ENCODE data around the gene TBCK.

Gene TBCK

GRCh38 chr4:106256190-106256589 lies 59.8 kb downstream of the TBCK start:
- TF ChIP-seq, protein P1, sequence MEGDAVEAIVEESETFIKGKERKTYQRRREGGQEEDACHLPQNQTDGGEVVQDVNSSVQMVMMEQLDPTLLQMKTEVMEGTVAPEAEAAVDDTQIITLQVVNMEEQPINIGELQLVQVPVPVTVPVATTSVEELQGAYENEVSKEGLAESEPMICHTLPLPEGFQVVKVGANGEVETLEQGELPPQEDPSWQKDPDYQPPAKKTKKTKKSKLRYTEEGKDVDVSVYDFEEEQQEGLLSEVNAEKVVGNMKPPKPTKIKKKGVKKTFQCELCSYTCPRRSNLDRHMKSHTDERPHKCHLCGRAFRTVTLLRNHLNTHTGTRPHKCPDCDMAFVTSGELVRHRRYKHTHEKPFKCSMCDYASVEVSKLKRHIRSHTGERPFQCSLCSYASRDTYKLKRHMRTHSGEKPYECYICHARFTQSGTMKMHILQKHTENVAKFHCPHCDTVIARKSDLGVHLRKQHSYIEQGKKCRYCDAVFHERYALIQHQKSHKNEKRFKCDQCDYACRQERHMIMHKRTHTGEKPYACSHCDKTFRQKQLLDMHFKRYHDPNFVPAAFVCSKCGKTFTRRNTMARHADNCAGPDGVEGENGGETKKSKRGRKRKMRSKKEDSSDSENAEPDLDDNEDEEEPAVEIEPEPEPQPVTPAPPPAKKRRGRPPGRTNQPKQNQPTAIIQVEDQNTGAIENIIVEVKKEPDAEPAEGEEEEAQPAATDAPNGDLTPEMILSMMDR (IDR thresholded peaks at IDR 0.05; ENCODE audit: low read depth, low read length), result no peak
- DNase-seq (ENCODE audit: extremely low read depth, low read depth), result no peak

GRCh38 chr4:106255195-106255594 lies 60.8 kb downstream of the TBCK start:
- DNase-seq (ENCODE audit: extremely low read depth, low read depth), result no peak
- TF ChIP-seq, protein P1 (IDR thresholded peaks at IDR 0.05; ENCODE audit: low read depth, low read length), result no peak

DNA sequence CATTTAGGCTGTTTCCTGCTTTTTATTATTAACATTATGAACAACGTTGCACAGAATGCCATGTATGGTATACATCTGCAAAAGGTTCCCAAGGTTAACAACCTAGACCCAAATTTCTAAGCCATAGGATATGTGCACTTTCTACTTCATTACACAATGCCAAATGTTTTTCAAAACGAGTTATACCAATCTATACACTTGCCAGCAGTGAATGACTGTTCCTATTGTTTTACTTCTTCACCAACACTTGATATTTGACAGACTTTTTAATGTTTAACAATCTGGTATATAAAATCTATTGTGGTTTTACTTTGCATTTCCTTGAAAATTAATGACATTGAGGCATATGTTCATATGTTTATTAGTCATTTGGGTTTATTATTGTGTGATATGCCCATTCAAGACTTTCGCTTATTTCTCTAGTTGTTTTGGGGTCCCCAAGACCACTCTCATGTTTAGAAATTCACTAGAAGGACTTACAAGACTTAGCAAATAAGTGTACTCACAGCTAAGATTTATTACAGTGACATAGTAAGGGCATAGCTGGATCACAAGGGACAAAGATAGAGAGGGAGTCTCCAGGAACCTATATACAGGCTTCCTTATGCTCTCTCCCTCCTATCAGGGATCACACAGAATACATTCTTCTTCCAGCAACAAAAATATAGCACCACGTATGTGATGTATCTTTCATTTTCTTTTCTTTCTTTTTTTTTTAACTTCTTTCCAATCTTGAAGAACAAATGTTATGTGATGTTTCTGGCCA lies 62.5 kb downstream of the TBCK start:
- TF ChIP-seq, protein P1 (IDR thresholded peaks at IDR 0.05; ENCODE audit: low read depth, low read length), result no peak
- DNase-seq (ENCODE audit: extremely low read depth, low read depth), result no peak

DNA sequence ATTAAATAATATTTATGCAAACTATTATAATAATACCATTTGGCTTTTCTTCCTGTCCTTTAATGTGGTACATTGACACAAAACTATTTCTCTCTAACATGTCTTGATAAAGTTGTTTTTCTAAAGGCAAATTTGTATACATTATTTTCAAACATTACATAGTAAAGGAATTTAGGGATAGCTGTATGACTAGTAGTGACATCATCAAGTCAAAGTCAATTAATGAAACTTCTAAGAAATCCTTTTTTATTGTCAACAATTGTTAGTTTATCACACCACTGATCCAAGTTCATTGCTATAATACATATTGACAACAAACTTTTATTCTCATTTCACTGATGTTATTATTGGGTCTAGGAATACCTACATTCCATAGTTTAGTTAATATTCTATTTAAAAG lies 68.4 kb downstream of the TBCK start:
- no peak for DNase-seq (ENCODE audit: extremely low read depth, low read depth)
- TF ChIP-seq, protein P1 (IDR thresholded peaks at IDR 0.05; ENCODE audit: low read depth, low read length), result no peak

DNA sequence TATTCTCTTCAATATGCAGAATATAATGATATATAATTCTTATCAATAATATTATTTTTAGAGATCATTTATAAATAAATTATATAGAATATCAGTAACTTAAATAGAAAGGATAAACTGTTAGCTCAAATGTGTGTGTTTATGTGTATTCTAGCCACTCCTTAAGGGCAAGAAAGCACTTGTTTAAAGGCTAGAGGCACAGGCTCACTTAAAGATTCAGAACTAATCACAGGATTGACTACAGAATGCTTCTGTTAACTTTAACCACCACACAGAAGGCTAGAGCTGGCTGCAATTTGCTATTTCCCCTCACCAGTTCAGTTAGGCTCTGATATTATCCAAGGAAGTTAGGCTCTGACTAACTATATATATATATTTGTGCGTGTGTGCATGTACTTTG lies 69.6 kb downstream of the TBCK start:
- DNase-seq (ENCODE audit: extremely low read depth, low read depth), result no peak
- TF ChIP-seq, protein P1 (IDR thresholded peaks at IDR 0.05; ENCODE audit: low read depth, low read length), result no peak

DNA sequence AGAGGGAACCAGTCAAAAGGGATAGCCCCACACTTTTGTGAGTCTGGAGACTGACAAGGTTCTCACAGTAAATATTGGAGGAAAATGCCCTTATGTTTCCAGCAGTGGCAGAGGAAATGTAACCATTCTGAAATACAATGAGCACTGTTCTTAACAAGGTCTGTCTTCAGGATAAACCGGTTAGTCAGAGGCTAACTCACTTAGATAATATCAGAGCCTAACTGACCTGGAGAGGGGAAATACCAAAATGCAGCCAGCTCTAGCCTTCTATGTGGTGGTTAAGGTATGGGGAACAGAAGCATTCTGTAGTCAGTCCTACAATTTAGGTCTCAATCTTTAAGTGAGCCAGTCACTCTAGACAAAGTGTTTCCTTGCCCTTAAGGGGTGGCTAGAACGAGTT lies 70.8 kb downstream of the TBCK start:
- no peak for DNase-seq (ENCODE audit: extremely low read depth, low read depth)
- TF ChIP-seq, protein P1 (IDR thresholded peaks at IDR 0.05; ENCODE audit: low read depth, low read length), result no peak

DNA sequence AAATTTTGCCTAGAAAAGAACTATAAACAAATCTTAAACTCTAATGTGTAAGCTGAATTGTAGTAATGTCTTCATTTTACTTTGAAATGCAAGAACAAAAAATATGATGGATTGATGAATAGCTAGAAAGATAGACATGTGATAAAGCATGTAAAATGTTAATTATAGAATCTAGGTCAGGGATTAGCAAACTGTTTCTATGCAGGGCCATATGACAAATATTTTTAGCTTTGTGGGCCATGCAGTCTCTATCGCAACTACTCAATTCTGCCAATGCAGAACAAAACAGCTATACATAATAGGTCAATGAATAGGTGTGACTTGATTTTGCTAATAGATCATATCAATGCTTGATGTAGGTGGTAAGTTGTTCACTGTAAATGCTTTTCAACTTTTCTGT lies 75.3 kb downstream of the TBCK start:
- TF ChIP-seq, protein P1 (IDR thresholded peaks at IDR 0.05; ENCODE audit: low read depth, low read length), result no peak
- no peak for DNase-seq (ENCODE audit: extremely low read depth, low read depth)

Data from AG09319 (cell line).